ENCODE measurements around the gene GPR146. TPM values are rescaled to one million over a fixed set of nuclear protein-coding genes. Genes with fewer than 3 reads are reported as not detected.

The GPR146 gene
- total RNA-seq, 4 donors from 2014 or later, result 26.9 to 61.7 (median 39.0) TPM

GRCh38 chr7:1019789-1020610 is 24.3 kb upstream of the GPR146 start:
- WGBS, 2 donors, result 96% methylated on average over 41 to 42 of the region's 42 CpGs
- H3K4me3 ChIP-seq (ENCODE audit: low read depth, poor library complexity, severe bottlenecking), result no peak overlapping the region
- no peak for DNase-seq (ENCODE audit: low spot score in 2 of 2)
- intact Hi-C loops (cut with DNase I; ENCODE audit: low total_unique reads), result no loop called here
- no peak for TF ChIP-seq POLR2A (IDR thresholded peaks at IDR 0.05)
- no peak for TF ChIP-seq CTCF (IDR thresholded peaks at IDR 0.05)

- intact Hi-C loops (cut with DNase I; ENCODE audit: low total_unique reads), result no loop called here
- WGBS, 2 donors, result 84 to 92% methylated on average over 5 to 6 of the region's 7 CpGs
- DNase-seq (ENCODE audit: low spot score in 2 of 2), result no peak
- TF ChIP-seq CTCF (IDR thresholded peaks at IDR 0.05) (no peak), POLR2A (IDR thresholded peaks at IDR 0.05) (no peak)
- H3K4me3 ChIP-seq (ENCODE audit: low read depth, poor library complexity, severe bottlenecking), result no peak overlapping the region
These were observed 23.5 kb upstream of the GPR146 start for GRCh38 chr7:1020849-1021251.

GRCh38 chr7:1021366-1021765 is 23.0 kb upstream of the GPR146 start:
- WGBS, 2 donors, result 90 to 95% methylated on average over 4 to 7 of the region's 7 CpGs
- intact Hi-C loops (cut with DNase I; ENCODE audit: low total_unique reads), result no loop called here
- H3K4me3 ChIP-seq (ENCODE audit: low read depth, poor library complexity, severe bottlenecking), result no peak overlapping the region
- DNase-seq (ENCODE audit: low spot score in 2 of 2), result no peak
- TF ChIP-seq POLR2A (IDR thresholded peaks at IDR 0.05) (no peak), CTCF (IDR thresholded peaks at IDR 0.05) (no peak)

GRCh38 chr7:1021931-1022330 is 22.4 kb upstream of the GPR146 start:
- H3K4me3 ChIP-seq (ENCODE audit: low read depth, poor library complexity, severe bottlenecking), result no peak overlapping the region
- WGBS, 2 donors, result 95% methylated on average over 19 to 25 of the region's 25 CpGs
- DNase-seq (ENCODE audit: low spot score in 2 of 2), result no peak
- intact Hi-C loops (cut with DNase I; ENCODE audit: low total_unique reads), result no loop called here
- TF ChIP-seq POLR2A (IDR thresholded peaks at IDR 0.05) (no peak), CTCF (IDR thresholded peaks at IDR 0.05) (no peak)

GRCh38 chr7:1022356-1022755 is 22.0 kb upstream of the GPR146 start:
- no peak for TF ChIP-seq CTCF (IDR thresholded peaks at IDR 0.05)
- TF ChIP-seq POLR2A (IDR thresholded peaks at IDR 0.05), result no peak
- H3K4me3 ChIP-seq (ENCODE audit: low read depth, poor library complexity, severe bottlenecking), result no peak overlapping the region
- DNase-seq (ENCODE audit: low spot score in 2 of 2), result no peak
- intact Hi-C loops (cut with DNase I; ENCODE audit: low total_unique reads), result no loop called here
- WGBS, 2 donors, result 96 to 97% methylated on average over 17 of the region's 17 CpGs

Data from lower leg skin (tissue), 4 donors.